ENCODE results near the gene PDCD4. TPM values are rescaled to one million over a fixed set of nuclear protein-coding genes. Genes with fewer than 3 reads are reported as not detected.

PDCD4 gene
- total and polyA plus RNA-seq, 2 of the 13 experiments (the other 11 are each of a cell fraction or from before 2014, with no cell fraction given), result 22.8 to 56.2 TPM

GRCh38 chr10:110845756-110846620 is 25.7 kb upstream of the PDCD4 start (continued):
- peak; percentile 83; the same call in 1 of the 2 replicates for TF ChIP-seq ZSCAN29 (CRISPR knock-in tag; conservative IDR thresholded peaks at IDR 0.05)
- peak; percentile 81; the same call in 1 of the 2 replicates for TF ChIP-seq RFXAP (CRISPR knock-in tag; IDR thresholded peaks at IDR 0.05; ENCODE audit: borderline replicate concordance)
- TF ChIP-seq NR2F6 (IDR thresholded peaks at IDR 0.05), result peak; percentile 47
- peak; percentile 63 for TF ChIP-seq NR2F6 (CRISPR knock-in tag; IDR thresholded peaks at IDR 0.05)
- TF ChIP-seq MXI1 (IDR thresholded peaks at IDR 0.05; ENCODE audit: borderline replicate concordance, low read depth, low read length), result peak; percentile 17; the same call in 1 of the 3 replicates
- TF ChIP-seq DRAP1 (CRISPR knock-in tag; IDR thresholded peaks at IDR 0.05), result peak; percentile 31; the same call in 1 of the 2 replicates
- TF ChIP-seq ZNF3 (CRISPR knock-in tag; IDR thresholded peaks at IDR 0.05), result no peak
- TF ChIP-seq PHF21A (CRISPR knock-in tag; IDR thresholded peaks at IDR 0.05), result peak; percentile 59; the same call in 1 of the 2 replicates
- TF ChIP-seq KDM6A (CRISPR knock-in tag; IDR thresholded peaks at IDR 0.05; ENCODE audit: low read depth), result peak; percentile 33; the same call in 1 of the 2 replicates
- TF ChIP-seq KDM1A (CRISPR knock-in tag; IDR thresholded peaks at IDR 0.05), result 0 out of 2 replicates have a peak, but pooled peaks have one; percentile 18
- TF ChIP-seq ARID2 (CRISPR knock-in tag; IDR thresholded peaks at IDR 0.05; ENCODE audit: borderline replicate concordance), result no peak
- peak; percentile 39; the same call in 1 of the 2 replicates for TF ChIP-seq BCL6 (CRISPR knock-in tag; IDR thresholded peaks at IDR 0.05)
- TF ChIP-seq SAFB2 (CRISPR knock-in tag; IDR thresholded peaks at IDR 0.05; ENCODE audit: borderline replicate concordance, low read depth), result no peak
- peak; percentile 66; the same call in 1 of the 2 replicates for TF ChIP-seq MXD4 (CRISPR knock-in tag; IDR thresholded peaks at IDR 0.05)
- TF ChIP-seq STAT5B (CRISPR knock-in tag; IDR thresholded peaks at IDR 0.05), result no peak
- 0 out of 2 replicates have a peak, but pooled peaks have one; percentile 62 for TF ChIP-seq ZNF703 (CRISPR knock-in tag; IDR thresholded peaks at IDR 0.05; ENCODE audit: borderline replicate concordance)
- TF ChIP-seq AKNA (CRISPR knock-in tag; IDR thresholded peaks at IDR 0.05; ENCODE audit: borderline replicate concordance), result no peak
- TF ChIP-seq AHDC1 (CRISPR knock-in tag; IDR thresholded peaks at IDR 0.05; ENCODE audit: borderline replicate concordance), result peak; percentile 61; the same call in 1 of the 2 replicates
- 0 out of 2 replicates have a peak, but pooled peaks have one; percentile 13 for TF ChIP-seq GZF1 (CRISPR knock-in tag; IDR thresholded peaks at IDR 0.05)
